CD4-positive, alpha-beta T cell treated with Interleukin-17A for 4 hours (primary cell): ENCODE data around the gene WFDC11.

Source experiments
- DNase-seq: peaks from one replicate; pipeline ENCODE4 v3.0.0-alpha.2; 2020; ENCODE audit warnings: mixed read lengths

WFDC11 gene

DNA sequence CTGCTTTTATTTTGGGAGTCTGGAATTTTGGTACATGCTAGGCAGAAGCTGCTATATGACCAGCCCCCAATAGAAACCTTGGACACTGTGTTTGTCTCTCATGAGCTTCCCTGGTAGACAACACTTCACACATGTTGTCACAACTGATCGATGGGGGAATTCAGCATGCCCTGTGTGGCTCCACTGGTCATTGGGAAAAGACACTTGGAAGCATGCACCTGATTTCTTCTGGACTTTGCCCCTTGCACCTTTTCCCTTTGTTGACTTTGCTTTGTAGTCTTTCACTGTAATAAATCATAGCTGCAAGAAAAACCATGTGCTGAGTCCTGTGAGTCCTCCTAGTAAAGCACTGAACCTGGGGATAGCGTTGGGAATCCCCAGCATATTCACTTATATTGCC is 48.4 kb downstream of the WFDC11 start:
- DNase-seq: no peak

DNA sequence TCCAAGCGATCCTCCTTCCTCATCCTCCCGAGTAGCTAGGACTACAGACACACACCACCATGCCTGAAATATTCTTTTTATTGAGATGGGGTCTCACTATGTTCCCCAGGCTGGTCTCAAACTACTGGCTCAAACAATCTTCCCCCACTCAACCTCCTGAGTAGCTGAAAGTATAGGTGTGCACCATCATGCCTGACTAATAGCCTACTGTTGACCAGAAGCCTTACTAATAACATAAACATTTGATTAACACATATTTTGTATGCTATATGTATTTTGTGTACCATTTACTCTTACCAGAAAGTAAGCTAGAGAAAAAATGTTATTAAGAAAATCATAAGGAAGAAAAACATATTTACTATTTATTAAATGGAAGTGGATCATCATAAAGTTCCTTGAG is 52.4 kb downstream of the WFDC11 start:
- no peak for DNase-seq

DNA sequence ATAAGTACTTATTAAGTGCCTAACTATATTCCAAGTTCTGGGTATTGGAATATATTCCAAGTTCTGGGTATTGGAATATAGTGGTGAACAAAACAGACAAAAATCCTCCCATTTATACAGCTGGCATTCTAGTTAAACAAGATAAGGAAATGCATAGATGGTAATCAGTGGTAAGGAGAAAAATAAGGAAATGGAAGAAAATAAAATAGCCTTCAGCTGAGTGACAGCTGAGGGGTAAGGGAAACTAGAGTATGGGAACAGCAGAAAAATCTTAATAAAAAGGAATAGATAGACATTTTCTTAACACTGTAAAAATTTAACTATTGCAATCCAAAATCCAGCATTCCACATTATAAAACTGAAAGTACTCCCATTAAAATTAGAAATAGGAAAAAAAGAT is 57.7 kb downstream of the WFDC11 start:
- no peak for DNase-seq

DNA sequence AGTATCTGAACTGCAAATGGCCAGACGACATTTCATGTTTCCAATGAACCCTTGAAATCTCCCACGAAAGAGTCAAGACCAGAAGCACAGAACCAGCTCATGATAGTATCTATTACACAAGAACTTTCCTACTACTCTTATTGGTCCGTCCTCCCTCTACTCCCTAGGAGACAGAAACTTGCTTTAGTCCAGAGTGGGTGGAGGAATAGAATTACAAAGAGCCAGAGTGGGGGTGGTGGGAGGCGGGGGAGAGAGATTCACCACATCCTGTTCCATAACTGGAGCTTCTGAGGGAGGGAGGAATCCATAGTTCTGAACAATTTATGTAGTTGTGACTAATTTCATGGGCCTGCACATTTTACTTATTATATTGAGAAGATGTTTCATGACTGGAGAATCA is 59.0 kb downstream of the WFDC11 start:
- no peak for DNase-seq

DNA sequence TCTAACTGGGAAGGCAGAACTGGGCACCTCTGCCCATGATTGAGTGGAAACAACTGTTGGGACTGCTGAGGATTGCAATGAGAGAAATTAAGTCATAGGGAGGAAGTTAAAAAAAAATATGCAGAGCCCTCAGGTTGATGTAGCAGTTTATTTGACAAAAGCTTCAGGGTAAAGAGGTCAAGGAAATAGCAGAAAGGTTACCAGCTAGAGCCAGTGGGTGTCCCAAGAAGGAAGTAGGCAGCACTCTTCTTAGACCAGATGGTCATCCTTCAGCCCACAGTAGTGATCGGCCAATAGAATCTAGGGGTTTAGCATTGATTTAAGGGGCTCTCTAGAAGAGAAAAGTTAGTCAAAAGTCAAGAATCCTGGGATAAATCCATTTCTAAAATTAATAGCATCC is 62.2 kb downstream of the WFDC11 start:
- no peak for DNase-seq
